Measurements from ENCODE around the gene ZBTB20. TPM values are rescaled to one million over a fixed set of nuclear protein-coding genes. Genes with fewer than 3 reads are reported as not detected.

The ZBTB20 gene
- total RNA-seq, 1 donor from 2014 or later = 21.4 TPM

GRCh38 chr3:114953215-114953799 lies 193.8 kb downstream of the ZBTB20 start:
- H3K27me3 ChIP-seq (ENCODE audit: insufficient read depth, low read length) = no peaks in the 10 kb centered on the region
- H3K27ac ChIP-seq (ENCODE audit: low read depth, low read length) = no peak overlapping the region
- no peaks in the 10 kb centered on the region for H3K4me1 Mint-ChIP-seq (ENCODE audit: low read depth, unreplicated experiment)
- no peaks in the 10 kb centered on the region for H3K27me3 Mint-ChIP-seq (ENCODE audit: low read depth, unreplicated experiment)
- DNase-seq (ENCODE audit: low read depth) (no peak), FAIRE-seq (no peak)
- no peak overlapping the region for H3K4me2 ChIP-seq (ENCODE audit: low read length)
- TF ChIP-seq, protein P1, sequence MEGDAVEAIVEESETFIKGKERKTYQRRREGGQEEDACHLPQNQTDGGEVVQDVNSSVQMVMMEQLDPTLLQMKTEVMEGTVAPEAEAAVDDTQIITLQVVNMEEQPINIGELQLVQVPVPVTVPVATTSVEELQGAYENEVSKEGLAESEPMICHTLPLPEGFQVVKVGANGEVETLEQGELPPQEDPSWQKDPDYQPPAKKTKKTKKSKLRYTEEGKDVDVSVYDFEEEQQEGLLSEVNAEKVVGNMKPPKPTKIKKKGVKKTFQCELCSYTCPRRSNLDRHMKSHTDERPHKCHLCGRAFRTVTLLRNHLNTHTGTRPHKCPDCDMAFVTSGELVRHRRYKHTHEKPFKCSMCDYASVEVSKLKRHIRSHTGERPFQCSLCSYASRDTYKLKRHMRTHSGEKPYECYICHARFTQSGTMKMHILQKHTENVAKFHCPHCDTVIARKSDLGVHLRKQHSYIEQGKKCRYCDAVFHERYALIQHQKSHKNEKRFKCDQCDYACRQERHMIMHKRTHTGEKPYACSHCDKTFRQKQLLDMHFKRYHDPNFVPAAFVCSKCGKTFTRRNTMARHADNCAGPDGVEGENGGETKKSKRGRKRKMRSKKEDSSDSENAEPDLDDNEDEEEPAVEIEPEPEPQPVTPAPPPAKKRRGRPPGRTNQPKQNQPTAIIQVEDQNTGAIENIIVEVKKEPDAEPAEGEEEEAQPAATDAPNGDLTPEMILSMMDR (IDR thresholded peaks at IDR 0.05; ENCODE audit: insufficient read depth, low read depth, low read length) = no peak
- no peak for TF ChIP-seq EZH2 (IDR thresholded peaks at IDR 0.05; ENCODE audit: insufficient read depth, low read length)
- H3K4me3 Mint-ChIP-seq (ENCODE audit: unreplicated experiment) = no peak overlapping the region
- H3K36me3 ChIP-seq (ENCODE audit: insufficient read depth, low read length) = no peaks in the 10 kb centered on the region
- H3K27ac Mint-ChIP-seq (ENCODE audit: unreplicated experiment) = no peak overlapping the region
- peaks cover 2% of the 10 kb centered on the region for H3K9me3 Mint-ChIP-seq (ENCODE audit: unreplicated experiment)
- H3K4me1 ChIP-seq (ENCODE audit: insufficient read depth, low read length) = no peaks in the 10 kb centered on the region
- peaks cover 3% of the 10 kb centered on the region for H3K9me3 ChIP-seq (ENCODE audit: insufficient read depth, low read depth, low read length)
- H2AFZ ChIP-seq (ENCODE audit: low read depth, low read length) = no peak overlapping the region
- H3K36me3 Mint-ChIP-seq (ENCODE audit: low read depth, unreplicated experiment) = no peaks in the 10 kb centered on the region
- no peaks in the 10 kb centered on the region for H4K20me1 ChIP-seq (ENCODE audit: insufficient read depth, low read length)
- no peak overlapping the region for H3K9ac ChIP-seq (ENCODE audit: low read length)
- no peaks in the 10 kb centered on the region for H3K79me2 ChIP-seq (ENCODE audit: insufficient read depth, low read length)
- no peak overlapping the region for H3K4me3 ChIP-seq (ENCODE audit: insufficient read depth, low read depth, low read length)

DNA sequence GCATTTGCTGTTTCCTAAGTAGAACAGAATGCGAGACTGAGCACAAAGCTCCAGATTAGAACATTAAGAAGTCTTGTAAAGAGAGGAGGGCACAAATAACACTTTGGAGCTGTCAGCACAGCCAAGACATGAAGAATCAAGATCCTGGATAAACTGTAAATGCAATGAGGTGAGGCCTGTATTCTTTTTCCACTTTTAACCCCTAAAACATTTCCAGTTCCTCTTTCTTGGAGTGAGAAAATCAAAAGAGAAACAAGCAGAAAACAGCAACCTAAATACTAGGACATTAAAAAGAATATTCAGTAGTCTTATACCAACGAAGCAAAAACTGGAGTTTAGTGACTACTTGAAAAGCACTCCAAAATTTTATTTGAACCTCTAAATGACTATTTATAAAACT lies 204.3 kb downstream of the ZBTB20 start:
- H3K36me3 Mint-ChIP-seq (ENCODE audit: low read depth, unreplicated experiment) = no peaks in the 10 kb centered on the region
- no peak overlapping the region for H3K4me3 Mint-ChIP-seq (ENCODE audit: unreplicated experiment)
- Histone ChIP-seq H3K79me2 (ENCODE audit: insufficient read depth, low read length) (no peaks in the 10 kb centered on the region), H3K9me3 (ENCODE audit: insufficient read depth, low read depth, low read length) (no peaks in the 10 kb centered on the region), H3K4me1 (ENCODE audit: insufficient read depth, low read length) (no peaks in the 10 kb centered on the region), H3K4me3 (ENCODE audit: insufficient read depth, low read depth, low read length) (no peak overlapping the region), H3K9ac (ENCODE audit: low read length) (no peak overlapping the region), H3K36me3 (ENCODE audit: insufficient read depth, low read length) (no peaks in the 10 kb centered on the region), H3K27ac (ENCODE audit: low read depth, low read length) (no peak overlapping the region), H3K4me2 (ENCODE audit: low read length) (no peak overlapping the region), H4K20me1 (ENCODE audit: insufficient read depth, low read length) (no peaks in the 10 kb centered on the region), H2AFZ (ENCODE audit: low read depth, low read length) (no peak overlapping the region), H3K27me3 (ENCODE audit: insufficient read depth, low read length) (no peaks in the 10 kb centered on the region)
- FAIRE-seq (peak; percentile 59), DNase-seq (ENCODE audit: low read depth) (no peak)
- no peaks in the 10 kb centered on the region for H3K4me1 Mint-ChIP-seq (ENCODE audit: low read depth, unreplicated experiment)
- TF ChIP-seq EZH2 (IDR thresholded peaks at IDR 0.05; ENCODE audit: insufficient read depth, low read length) = no peak
- TF ChIP-seq, protein P1 (IDR thresholded peaks at IDR 0.05; ENCODE audit: insufficient read depth, low read depth, low read length) = no peak
- no peaks in the 10 kb centered on the region for H3K27me3 Mint-ChIP-seq (ENCODE audit: low read depth, unreplicated experiment)
- peaks cover 2% of the 10 kb centered on the region for H3K9me3 Mint-ChIP-seq (ENCODE audit: unreplicated experiment)
- H3K27ac Mint-ChIP-seq (ENCODE audit: unreplicated experiment) = no peak overlapping the region

DNA sequence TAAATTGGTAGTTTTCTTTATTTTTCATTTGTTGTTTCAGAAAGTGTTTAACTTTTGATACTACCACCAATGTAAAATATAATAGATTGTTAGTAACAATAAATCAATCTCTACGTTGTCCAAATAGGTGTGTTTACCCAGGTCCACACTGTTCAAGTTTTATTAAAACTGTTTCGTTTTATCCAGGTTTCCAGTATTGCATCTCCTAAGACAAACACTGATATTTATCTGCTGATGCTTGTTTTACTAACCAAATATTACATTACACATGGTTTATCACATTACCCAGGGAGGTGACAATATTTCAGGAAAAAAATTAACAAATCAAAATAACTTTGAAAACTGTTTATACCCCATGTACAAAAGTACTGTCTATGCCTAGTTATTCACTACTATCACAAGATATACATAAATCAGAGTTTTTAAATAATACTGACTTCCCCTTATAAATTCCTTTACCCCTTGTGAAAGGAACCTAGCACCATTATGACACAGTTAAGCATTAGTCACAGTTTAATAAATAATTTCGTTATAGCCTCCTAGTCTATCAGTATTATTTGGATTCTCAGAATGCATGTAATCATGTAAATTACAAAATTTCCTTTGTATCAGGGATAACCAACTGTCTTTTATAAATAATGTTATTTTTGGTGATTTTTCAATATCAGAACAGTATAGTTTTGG lies 205.3 kb downstream of the ZBTB20 start:
- Mint-ChIP-seq H3K4me1 (ENCODE audit: low read depth, unreplicated experiment) (no peaks in the 10 kb centered on the region), H3K4me3 (ENCODE audit: unreplicated experiment) (no peak overlapping the region), H3K36me3 (ENCODE audit: low read depth, unreplicated experiment) (no peaks in the 10 kb centered on the region), H3K9me3 (ENCODE audit: unreplicated experiment) (peaks cover 2% of the 10 kb centered on the region), H3K27ac (ENCODE audit: unreplicated experiment) (no peak overlapping the region), H3K27me3 (ENCODE audit: low read depth, unreplicated experiment) (no peaks in the 10 kb centered on the region)
- no peak overlapping the region for H3K4me2 ChIP-seq (ENCODE audit: low read length)
- H3K79me2 ChIP-seq (ENCODE audit: insufficient read depth, low read length) = no peaks in the 10 kb centered on the region
- no peaks in the 10 kb centered on the region for H3K27me3 ChIP-seq (ENCODE audit: insufficient read depth, low read length)
- no peak overlapping the region for H3K4me3 ChIP-seq (ENCODE audit: insufficient read depth, low read depth, low read length)
- no peaks in the 10 kb centered on the region for H3K4me1 ChIP-seq (ENCODE audit: insufficient read depth, low read length)
- no peak overlapping the region for H3K27ac ChIP-seq (ENCODE audit: low read depth, low read length)
- H3K9me3 ChIP-seq (ENCODE audit: insufficient read depth, low read depth, low read length) = no peaks in the 10 kb centered on the region
- no peak overlapping the region for H2AFZ ChIP-seq (ENCODE audit: low read depth, low read length)
- H3K36me3 ChIP-seq (ENCODE audit: insufficient read depth, low read length) = no peaks in the 10 kb centered on the region
- no peak for DNase-seq (ENCODE audit: low read depth)
- no peaks in the 10 kb centered on the region for H4K20me1 ChIP-seq (ENCODE audit: insufficient read depth, low read length)
- no peak overlapping the region for H3K9ac ChIP-seq (ENCODE audit: low read length)
- TF ChIP-seq, protein P1 (IDR thresholded peaks at IDR 0.05; ENCODE audit: insufficient read depth, low read depth, low read length) = no peak
- TF ChIP-seq EZH2 (IDR thresholded peaks at IDR 0.05; ENCODE audit: insufficient read depth, low read length) = no peak
- FAIRE-seq = no peak
